BJ (cell line): ENCODE data around the gene ZNF260. TPM values are rescaled to one million over a fixed set of nuclear protein-coding genes. Genes with fewer than 3 reads are reported as not detected.

ENCODE experiments used
- CTCF ChIA-PET: fragments of 350-600 bp; formaldehyde crosslinking; extraction: SDS; loops from one replicate; lab custom pipeline; 2021; ENCODE audit warnings: antibody characterized with exemption, inconsistent platforms; lab: Yijun Ruan, JAX
- POLR2A ChIA-PET: fragments of 300-600 bp; sonication (Branson Sonifier 250); formaldehyde crosslinking; extraction: SDS; loops from one replicate; lab custom pipeline; 2021; ENCODE audit warnings: antibody characterized with exemption; lab: Charles Lee
- DNase-seq: peaks from one replicate; pipeline ENCODE4 v3.0.0-alpha.2; 2011; ENCODE audit warnings: low read depth
- H3K27me3 ChIP-seq: 2 replicates; pipeline ENCODE4 v1.6.0; 2011; ENCODE audit warnings: low read length; ENCODE audit not compliant: control insufficient read depth, insufficient read depth
- H3K36me3 ChIP-seq: 2 replicates; pipeline ENCODE4 v1.5.1; 2011; ENCODE audit warnings: low read length; ENCODE audit not compliant: control insufficient read depth, insufficient read depth
- H3K4me3 ChIP-seq: 2 replicates; pipeline ENCODE4 v1.5.1; 2011; ENCODE audit warnings: low read depth, mild to moderate bottlenecking, control low read depth, low read length
- CTCF ChIP-seq: IDR thresholded peaks from 2 replicates; pipeline ENCODE4 v1.5.1; 2011; ENCODE audit warnings: low read depth, mild to moderate bottlenecking, control low read depth, inconsistent platforms, low read length, moderate library complexity; ENCODE audit not compliant: insufficient read depth
- polyA plus RNA-seq: library from polyadenylated mRNA; depleted of rRNA; stranded (reverse); fragments of >200 nt; gene quantifications from 2 replicates; pipeline ENCODE4 v1.2.3, GENCODE V29; 2011

Gene ZNF260
- polyA plus RNA-seq, 1 experiment, result 3.6 TPM

GRCh38 chr19:36573020-36573894 is 45.2 kb upstream of the ZNF260 start, which contains the start of gene ZNF529:
Gene ZNF529, minus strand, starts transcription at chr19:36573292. Its CDS starts 946 bp downstream, at chr19:36572346.
- Histone ChIP-seq H3K36me3 (peaks cover 10% of the 10 kb centered on the region), H3K27me3 (no peaks in the 10 kb centered on the region), H3K4me3 (peak within 1 kb of the TSS; percentile 64)
- TF ChIP-seq CTCF, result no peak
- ChIA-PET CTCF (no interaction called here), POLR2A (interaction anchor here (0.5 to 0.7 kb wide), 3 partner anchors 45 to 177 kb away, joined by 3 read pairs; partner anchors contain the start of gene ZNF260)
- peak; percentile 50 for DNase-seq

GRCh38 chr19:36572593-36573019 is 44.5 kb upstream of the ZNF260 start:
- ChIA-PET CTCF (no interaction called here), POLR2A (interaction anchor here (0.6 kb wide), 1 partner anchor 95 kb away, joined by 3 read pairs; no protein-coding TSS in a partner anchor)
- Histone ChIP-seq H3K4me3 (peak overlapping the region; percentile 64), H3K27me3 (no peaks in the 10 kb centered on the region), H3K36me3 (peaks cover 8% of the 10 kb centered on the region)
- no peak for DNase-seq
- no peak for TF ChIP-seq CTCF

GRCh38 chr19:36564391-36564790 is 36.3 kb upstream of the ZNF260 start:
- POLR2A ChIA-PET, result no interaction called here
- no peak for DNase-seq
- TF ChIP-seq CTCF, result no peak
- no peak overlapping the region for H3K4me3 ChIP-seq
- H3K36me3 ChIP-seq, result peaks cover 4% of the 10 kb centered on the region
- CTCF ChIA-PET, result no interaction called here
- H3K27me3 ChIP-seq, result no peaks in the 10 kb centered on the region

GRCh38 chr19:36547001-36547732 is 19.1 kb upstream of the ZNF260 start:
- Histone ChIP-seq H3K36me3 (peaks cover 8% of the 10 kb centered on the region), H3K27me3 (no peaks in the 10 kb centered on the region), H3K4me3 (no peak overlapping the region)
- DNase-seq, result no peak
- POLR2A ChIA-PET, result no interaction called here
- no peak for TF ChIP-seq CTCF
- CTCF ChIA-PET, result no interaction called here
